ENCODE measurements around the gene PLXDC2.

DNA sequence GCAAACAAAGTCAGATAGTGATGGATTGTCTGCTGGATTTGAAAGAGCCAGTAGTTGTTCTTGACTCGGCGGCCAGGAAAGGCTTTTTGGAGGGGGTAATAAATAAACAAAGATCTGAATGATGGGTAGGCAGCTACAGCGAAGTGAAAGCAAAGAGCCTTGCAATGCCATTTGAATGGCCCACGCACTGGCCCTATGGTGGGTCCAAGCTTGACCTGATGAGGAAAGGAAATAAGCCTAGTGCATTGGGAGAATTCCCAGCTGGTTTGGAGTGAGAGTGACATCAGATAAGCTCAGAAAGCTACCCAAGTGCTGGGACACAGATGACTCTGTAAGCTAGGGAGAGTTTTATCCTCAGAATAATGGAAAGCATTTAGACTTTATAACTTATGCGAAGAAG is 365.2 kb downstream of the PLXDC2 start:
- TF ChIP-seq, protein P1, sequence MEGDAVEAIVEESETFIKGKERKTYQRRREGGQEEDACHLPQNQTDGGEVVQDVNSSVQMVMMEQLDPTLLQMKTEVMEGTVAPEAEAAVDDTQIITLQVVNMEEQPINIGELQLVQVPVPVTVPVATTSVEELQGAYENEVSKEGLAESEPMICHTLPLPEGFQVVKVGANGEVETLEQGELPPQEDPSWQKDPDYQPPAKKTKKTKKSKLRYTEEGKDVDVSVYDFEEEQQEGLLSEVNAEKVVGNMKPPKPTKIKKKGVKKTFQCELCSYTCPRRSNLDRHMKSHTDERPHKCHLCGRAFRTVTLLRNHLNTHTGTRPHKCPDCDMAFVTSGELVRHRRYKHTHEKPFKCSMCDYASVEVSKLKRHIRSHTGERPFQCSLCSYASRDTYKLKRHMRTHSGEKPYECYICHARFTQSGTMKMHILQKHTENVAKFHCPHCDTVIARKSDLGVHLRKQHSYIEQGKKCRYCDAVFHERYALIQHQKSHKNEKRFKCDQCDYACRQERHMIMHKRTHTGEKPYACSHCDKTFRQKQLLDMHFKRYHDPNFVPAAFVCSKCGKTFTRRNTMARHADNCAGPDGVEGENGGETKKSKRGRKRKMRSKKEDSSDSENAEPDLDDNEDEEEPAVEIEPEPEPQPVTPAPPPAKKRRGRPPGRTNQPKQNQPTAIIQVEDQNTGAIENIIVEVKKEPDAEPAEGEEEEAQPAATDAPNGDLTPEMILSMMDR (IDR thresholded peaks at IDR 0.05), result no peak
- TF ChIP-seq JUNB (IDR thresholded peaks at IDR 0.05), result no peak
- TF ChIP-seq, protein P2, sequence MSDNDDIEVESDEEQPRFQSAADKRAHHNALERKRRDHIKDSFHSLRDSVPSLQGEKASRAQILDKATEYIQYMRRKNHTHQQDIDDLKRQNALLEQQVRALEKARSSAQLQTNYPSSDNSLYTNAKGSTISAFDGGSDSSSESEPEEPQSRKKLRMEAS (IDR thresholded peaks at IDR 0.05), result no peak
- no peak for TF ChIP-seq EP300 (IDR thresholded peaks at IDR 0.05)
- no peak for TF ChIP-seq JUN (IDR thresholded peaks at IDR 0.05)
- no peak for TF ChIP-seq SREBF2 (IDR thresholded peaks at IDR 0.05)
- TF ChIP-seq CHD2 (IDR thresholded peaks at IDR 0.05; ENCODE audit: low read length, partially characterized antibody), result no peak
- TF ChIP-seq POLR2A (IDR thresholded peaks at IDR 0.05; ENCODE audit: low read length), result no peak
- TF ChIP-seq RFX5 (IDR thresholded peaks at IDR 0.05), result no peak
- TF ChIP-seq, protein P3, sequence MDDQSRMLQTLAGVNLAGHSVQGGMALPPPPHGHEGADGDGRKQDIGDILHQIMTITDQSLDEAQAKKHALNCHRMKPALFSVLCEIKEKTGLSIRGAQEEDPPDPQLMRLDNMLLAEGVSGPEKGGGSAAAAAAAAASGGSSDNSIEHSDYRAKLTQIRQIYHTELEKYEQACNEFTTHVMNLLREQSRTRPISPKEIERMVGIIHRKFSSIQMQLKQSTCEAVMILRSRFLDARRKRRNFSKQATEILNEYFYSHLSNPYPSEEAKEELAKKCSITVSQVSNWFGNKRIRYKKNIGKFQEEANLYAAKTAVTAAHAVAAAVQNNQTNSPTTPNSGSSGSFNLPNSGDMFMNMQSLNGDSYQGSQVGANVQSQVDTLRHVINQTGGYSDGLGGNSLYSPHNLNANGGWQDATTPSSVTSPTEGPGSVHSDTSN (IDR thresholded peaks at IDR 0.05), result no peak
- no peak for TF ChIP-seq SMC3 (IDR thresholded peaks at IDR 0.05)
- TF ChIP-seq, protein P4, sequence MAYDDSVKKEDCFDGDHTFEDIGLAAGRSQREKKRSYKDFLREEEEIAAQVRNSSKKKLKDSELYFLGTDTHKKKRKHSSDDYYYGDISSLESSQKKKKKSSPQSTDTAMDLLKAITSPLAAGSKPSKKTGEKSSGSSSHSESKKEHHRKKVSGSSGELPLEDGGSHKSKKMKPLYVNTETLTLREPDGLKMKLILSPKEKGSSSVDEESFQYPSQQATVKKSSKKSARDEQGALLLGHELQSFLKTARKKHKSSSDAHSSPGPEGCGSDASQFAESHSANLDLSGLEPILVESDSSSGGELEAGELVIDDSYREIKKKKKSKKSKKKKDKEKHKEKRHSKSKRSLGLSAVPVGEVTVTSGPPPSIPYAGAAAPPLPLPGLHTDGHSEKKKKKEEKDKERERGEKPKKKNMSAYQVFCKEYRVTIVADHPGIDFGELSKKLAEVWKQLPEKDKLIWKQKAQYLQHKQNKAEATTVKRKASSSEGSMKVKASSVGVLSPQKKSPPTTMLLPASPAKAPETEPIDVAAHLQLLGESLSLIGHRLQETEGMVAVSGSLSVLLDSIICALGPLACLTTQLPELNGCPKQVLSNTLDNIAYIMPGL (CRISPR knock-in tag; IDR thresholded peaks at IDR 0.05; ENCODE audit: borderline replicate concordance), result no peak

Data from A549 (cell line).